ENCODE results near the gene SOX1.

Gene SOX1

DNA sequence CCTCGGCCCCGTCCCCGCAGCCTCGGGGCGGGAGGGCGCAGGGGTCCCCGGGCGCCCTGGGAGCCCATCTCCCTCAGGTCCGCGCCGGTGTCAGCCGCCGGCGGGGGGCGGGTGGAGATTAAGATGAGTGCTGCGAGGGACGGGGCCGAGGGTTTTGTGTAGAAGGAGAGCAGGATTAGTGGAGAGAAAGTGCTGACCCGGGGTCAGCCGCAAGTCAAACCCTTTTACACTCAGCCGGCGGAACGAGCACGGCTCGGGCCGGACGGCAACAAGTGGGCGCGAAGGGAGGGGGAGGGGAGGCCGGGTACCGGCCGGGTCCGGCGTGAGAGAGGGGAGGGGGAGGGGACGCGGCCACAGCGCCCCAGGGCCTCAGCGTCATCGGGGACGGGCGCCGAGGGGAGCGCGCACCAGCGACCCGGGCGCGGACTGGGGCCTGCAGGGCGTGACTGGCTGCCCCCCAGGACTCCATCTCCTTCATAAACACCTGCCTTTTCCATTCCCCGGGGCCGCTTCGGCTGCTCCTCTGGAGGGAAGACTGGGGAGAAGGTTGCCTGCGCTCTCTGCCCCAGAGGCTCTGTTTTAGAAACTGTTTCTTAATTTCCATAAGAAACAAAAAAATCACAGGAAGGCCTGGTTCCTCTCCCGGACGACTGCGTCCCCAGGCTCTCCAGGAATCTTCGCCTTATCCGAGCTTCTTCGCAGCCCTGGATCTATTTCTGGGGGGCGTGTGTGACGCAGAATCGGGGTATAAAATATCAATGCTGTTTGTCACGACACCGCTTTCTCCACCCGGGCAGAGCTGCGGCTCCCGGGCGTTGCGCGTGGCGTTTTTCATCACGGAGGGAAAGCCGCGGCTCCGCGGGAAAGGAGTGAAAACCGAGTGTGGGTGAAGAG lies 6.5 kb downstream of the SOX1 start:
- no peak for DNase-seq

DNA sequence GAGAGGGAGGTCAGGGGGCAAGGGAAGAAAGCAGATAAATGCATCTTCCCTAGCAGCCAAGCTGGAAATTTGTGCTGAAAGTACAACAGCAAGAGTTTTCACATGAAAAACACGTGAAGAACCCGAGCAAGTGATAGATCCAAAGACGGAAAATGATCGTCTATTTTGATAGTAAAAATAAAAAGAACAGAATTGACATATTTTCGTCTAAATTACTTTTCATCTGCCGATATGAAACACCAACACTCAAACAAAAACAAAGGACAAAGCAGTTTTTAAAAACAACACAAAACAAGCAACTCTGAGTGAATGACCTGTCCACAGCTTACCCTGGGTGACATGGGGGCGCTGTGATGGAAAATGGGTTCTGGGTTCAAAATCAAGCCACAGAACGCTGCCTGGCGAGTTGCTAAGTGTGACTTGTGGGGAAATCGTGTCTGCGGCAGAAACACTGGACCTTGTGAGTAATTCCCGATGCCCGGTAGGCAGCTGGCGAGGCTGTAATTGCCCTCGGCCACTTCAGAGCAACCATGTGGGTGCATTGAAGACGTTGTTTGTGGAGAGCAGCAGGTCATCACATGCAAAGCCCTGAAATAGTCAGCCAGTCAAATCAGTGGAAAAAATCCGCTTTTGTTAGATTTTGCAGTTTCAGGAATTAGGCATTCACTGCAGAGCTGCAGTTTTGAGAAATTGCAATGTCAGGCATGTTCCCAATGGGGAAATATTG lies 7.4 kb downstream of the SOX1 start:
- no peak for DNase-seq

DNA sequence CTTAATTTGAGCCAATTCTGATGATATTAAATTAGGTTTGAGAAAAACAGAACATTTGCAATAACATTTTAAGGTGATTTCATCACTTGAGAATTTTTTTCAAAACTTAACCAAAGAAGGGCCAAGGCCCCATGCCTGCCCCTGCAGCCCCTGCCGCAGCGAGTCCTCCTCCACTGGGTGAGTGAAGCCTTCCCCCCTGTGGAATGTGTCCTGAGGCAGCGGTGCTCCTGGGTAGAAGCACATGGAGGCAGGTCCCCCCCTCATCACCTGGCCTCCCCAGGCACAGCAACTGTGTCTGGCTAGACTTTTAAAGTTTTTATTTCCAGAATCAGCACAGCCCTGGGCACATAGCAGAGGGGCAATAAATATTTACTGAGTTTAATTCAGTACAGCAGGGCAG lies 10.8 kb downstream of the SOX1 start:
- no peak for DNase-seq

DNA sequence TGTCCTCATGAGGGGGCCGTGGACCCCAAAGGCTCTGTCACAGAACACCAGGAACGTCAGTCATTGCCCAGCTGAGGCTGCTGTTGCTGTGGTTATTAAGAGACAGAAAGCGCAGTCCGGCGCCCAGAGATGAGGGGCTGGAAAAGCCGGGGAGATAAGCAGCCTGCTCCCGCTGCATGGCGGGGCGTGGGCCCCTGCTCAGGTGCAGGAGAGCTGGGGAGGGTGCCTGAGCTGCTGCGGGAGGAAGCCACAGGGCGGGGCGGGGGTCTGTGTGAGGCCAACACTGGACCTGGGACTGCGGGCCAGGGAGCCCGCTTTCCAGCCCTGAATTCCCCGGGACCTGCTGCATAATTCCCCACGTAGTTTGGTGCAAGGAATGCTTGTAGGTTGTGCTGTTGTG lies 11.3 kb downstream of the SOX1 start:
- no peak for DNase-seq

DNA sequence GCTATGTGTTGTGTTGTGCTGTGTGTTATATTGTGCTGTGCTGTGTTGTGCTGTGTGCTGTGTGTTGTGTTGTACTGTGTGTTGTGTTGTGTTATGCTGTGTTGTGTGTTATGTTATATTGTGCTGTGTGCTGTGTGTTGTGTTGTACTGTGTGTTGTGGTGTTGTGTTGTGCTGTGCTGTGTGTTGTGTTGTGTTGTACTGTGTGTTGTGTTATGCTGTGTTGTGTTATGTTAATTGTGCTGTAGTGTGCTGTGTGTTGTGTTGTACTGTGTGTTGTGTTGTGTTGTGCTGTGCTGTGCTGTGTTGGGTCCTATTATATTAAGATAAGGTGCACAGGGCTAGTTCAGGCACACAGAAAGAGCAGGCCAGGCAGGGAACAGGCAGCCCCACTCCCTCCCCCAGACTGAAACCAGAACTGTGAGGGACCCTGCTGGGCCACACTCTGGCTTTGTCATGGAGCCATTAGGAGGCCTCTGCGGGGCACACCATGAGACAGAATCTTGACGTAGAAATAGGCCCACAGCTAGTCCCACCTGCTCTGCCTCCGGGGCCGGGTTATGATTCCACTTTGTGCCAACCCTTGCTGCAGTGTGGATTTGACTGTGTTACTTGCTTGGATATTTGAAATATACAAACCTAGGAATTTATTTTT lies 12.1 kb downstream of the SOX1 start:
- DNase-seq = no peak

DNA sequence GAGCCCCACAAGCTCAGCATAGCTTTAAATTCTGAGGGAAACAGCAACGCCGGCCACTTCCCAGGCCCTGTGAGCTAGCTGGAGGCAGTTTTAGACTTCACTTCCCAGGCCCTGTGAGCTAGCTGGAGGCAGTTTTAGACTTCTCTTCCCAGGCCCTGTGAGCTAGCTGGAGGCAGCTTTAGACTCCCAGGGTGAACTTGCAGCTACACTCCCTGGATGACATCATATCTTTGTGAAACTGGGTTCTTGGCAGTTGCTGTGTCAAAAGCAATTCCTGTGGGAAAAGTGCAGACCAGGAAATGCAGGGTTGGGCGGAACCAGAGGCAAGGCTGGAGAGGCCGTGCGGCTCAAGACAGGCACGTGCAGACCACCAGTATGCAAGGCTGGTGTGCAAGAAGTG lies 12.7 kb downstream of the SOX1 start:
- no peak for DNase-seq

DNA sequence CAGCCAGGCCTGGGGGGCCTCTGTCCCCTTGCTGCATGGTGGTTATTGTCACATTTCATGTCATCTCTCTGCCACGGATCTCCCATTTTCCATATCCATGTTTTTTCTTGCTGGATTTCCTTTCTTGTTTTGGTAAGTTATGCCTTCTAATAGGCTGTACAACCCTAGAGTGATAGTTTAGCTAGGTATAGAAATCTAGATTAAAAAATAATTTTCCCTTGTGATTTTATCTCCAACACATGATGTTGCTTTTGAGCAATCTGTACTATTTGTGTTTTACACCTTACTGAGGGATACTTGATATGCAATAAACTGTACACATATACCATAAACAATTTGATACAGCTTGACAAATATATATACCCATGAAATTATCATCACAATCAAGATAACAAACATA lies 17.0 kb downstream of the SOX1 start:
- no peak for DNase-seq

DNA sequence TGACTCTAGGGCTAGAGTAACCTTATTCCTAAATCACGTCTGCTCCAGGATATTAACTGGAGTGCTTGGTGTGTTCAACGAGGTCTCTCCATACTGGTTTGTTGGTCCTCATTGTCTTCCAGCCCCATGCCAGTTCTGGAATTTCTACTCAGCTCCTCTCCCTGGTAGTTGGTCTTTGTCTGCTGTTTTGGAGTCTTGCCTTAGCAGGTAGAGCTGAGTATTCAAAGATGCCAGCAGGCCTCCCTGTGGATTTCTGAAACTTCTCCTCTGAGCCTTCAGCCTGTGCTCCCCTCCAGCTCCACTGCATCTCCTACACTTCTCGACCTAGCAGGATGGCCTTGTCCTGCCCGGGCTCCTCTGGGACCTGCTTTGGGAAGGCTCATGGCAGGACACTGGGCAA lies 25.5 kb downstream of the SOX1 start:
- no peak for DNase-seq

DNA sequence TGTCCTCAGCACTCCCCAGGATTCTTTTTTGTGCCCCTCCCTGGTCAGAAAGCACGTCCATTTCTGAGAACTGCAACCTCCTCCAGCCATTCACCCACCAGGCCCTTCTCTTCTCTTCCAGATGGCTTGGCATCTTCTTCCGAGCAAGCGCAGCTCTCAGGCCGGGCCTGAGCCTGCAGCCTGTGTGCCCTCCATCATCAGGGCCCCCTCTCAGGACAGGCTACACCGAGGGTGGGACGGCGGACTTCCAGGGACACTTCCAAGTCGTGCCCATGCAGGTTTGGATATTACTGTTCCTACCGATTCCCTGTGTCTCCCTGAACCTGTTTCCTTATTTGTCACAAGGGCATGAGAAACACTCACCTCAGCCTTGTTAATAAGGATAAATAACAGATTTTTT lies 28.4 kb downstream of the SOX1 start:
- DNase-seq = no peak

DNA sequence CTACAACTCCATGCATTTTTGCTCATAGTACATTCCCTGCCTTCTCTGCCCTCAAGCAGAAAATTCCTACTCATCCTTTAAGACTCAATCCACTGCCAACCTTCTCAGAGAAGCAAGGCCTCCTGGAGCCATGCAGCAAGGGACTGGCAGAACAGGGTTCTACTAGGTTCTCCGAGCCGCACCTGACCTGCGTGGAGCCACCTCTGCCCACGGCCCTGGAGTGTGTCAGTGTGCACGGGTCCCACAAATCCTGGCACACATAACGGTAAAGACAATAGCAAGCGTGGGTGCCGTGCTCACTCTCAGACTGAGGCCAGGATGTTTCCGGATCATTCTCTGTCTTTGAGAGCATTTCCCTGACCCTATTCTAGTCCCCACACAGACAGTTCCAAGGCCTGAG lies 30.0 kb downstream of the SOX1 start:
- DNase-seq = no peak

DNA sequence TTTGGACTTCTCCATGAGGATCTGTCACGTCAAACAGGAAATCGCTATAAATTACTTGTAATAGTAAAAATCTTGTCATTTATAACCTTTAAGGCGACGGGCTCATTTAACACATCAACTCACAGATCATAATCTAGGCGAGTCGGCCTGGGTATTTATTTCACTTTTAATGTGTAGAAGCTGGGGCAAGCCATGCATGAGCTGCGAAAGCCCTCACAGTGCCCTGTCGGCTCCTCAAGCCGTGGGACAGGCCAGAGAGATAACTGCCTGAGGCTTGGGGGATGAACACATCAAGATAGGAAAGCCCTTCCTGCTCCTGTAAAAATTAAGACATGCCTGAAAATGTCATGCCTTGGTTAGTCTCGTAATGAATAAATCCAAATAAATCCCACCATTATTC lies 30.8 kb downstream of the SOX1 start:
- DNase-seq = no peak

DNA sequence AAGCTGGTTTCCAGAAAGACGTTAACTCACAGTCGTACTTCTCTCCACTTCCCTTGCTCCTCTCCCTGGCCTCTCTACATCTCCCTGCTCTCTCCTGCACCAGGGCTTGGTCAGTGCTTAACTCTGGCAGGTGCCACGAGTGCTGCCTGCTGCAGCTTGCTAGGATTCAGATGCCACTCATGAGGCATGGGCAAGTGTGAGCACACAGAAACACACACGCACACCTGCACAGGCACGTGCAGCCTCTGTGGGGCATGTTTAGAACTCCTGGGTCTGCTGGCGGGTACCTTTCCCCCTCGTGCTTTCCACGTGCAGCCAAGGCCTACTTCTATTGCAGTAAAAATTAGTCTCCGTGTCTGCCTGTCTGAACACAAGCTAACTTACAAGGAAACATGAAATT lies 31.8 kb downstream of the SOX1 start:
- DNase-seq = no peak

DNA sequence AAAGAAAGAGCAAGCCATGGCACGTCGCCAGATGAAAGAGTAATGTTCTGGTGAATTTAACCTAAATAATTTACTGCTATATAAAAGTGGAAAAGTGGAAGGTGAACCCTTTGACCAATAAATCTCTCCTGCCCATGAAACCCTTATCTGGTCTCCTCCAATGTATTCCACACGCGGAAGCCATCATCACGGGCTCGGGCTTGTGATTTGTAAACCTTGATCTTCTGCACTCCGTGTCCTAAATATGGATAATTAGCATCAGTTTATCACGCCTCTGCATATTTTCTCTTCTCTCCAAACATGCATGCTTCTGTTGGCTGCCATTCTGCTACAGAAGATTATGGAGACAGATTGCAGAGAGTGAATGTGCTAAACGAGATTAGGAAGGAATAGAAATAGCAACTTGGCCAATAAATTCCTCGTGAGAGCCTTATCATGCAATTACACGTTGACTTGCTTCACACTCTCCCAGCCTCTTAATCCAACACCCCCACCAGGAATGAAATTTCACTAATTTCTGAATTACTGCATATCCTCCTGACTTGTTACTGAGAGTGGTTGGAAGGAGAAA lies 34.5 kb downstream of the SOX1 start:
- no peak for DNase-seq

DNA sequence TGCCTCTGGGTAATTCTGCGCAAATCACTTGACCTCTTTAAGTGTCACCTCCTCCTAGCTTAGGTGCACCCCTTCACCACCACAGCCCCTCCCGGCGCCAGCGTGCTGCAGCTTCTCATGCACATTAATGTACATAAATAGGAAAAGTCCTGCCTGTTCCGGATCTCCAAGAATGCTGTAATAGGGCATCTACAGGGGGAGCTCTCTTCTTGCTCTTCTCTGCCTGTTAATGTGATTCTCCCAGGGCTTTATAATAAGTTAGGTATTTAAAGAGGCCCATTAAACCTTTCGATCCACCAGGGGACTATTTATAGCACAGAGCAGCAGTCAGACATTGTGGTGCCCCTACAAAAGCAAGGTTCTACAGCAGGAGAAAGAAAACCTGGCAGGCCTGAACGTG lies 35.3 kb downstream of the SOX1 start:
- DNase-seq = no peak

DNA sequence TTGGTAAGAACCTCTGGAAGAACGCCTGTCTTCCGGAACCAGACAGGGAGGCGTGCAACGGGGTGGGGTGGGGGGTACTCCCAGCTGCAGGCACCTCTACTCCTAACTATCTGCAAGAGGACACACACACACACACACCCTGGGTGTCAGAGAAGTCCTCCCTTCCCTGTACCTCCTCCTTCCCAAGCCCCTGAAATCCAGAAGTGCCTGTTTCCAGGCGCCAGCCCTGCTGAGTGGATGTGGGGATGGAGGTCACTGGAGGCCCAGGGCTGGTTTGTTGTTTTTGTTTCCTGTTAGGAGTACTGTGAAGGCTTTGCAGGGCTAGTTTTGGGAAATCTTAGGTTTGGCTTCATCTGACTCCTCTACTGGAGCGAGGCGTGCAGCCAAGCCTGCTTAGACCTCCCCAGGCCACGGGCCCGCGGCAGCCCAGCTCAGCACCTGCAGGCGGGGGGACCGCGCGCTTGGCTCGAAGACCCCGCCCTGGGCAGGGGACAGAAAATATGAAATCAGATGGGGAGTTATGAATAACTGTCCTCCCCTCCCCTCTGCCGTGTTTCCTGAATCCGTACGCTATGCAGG lies 36.4 kb downstream of the SOX1 start:
- no peak for DNase-seq

DNA sequence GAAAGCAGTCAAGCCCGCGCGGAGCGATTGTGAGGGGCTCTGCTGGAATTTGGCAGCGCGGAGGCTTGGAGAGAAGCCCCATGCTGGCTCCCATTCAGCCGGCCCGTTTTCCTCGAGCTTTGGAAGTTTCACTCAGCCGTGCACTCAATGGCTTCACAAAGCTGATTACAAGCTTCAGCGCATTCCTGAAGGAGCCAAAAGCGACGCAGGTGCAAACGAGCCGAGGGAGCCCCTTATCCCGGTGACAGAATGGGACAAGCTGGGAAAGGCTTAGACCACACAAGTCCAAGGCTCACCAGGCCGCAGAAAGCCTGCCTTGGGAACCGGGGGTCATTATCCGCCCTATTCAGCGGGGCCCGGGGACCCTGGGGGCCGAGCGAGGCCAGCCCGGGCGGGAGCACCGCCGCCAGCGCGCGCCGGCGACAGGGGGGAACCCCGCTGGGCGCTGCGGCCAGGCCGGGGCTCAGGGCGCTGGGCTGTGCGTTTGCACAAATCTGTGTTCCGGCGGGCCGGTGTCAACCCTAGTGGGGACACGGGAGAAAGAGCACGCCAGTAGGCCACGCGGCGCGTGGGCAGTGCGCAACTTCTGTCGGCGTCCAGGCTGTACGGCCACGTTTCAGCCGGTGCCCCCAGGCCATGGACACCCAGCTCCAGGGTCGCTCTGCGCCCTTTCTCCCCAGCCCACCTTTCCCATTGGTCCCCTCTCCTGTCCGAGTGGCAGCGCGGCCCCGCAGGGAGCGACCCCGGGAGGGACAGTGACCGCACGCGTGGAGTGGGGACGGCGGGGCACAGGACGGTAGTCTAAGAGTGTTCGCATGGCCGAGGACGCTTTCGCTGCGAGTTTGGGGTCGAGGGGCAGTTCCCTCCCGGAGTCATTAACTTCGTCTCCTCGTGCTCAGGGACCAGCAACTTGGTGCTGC lies 37.3 kb downstream of the SOX1 start:
- DNase-seq = no peak

DNA sequence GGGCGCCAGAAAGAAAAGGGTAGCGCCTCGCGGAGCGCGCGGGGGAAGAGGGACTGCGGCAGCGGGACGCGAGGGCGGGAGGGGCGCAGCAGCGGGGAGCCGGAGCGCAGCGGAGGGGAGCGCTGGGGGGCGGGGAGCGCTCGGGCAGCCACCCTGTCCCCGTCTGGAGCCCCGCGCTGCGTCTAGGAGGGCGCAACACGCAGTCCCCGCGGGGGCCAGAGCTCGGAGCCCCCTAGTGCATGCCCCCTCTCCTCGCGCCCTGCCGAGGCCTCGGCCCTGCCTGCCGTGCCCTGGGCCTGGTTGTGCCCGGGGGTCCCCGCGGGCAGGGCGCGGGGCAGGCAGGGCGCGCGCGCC lies 37.9 kb downstream of the SOX1 start:
- DNase-seq = no peak

DNA sequence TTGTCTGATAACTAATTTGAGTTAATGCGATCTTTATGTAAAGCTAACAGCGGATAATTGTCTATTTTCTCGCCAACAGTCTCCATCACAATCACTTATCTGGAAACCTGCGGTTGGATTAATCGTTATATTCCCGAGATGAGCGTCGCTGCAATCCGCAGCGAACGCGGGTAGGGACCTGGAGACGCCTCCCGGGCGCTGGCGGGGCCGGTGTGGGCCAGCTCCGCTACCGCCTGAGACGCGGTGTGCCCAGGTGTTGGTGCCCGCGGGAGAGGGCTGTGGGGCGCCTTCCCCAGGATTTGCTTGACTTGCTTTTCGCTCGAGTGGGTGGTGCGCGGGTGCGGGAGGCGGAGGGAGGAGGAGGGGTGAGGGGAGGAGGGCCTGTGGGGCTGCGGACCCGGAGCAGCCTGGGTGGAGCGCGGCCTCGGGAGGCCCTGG lies 38.3 kb downstream of the SOX1 start:
- no peak for DNase-seq

DNA sequence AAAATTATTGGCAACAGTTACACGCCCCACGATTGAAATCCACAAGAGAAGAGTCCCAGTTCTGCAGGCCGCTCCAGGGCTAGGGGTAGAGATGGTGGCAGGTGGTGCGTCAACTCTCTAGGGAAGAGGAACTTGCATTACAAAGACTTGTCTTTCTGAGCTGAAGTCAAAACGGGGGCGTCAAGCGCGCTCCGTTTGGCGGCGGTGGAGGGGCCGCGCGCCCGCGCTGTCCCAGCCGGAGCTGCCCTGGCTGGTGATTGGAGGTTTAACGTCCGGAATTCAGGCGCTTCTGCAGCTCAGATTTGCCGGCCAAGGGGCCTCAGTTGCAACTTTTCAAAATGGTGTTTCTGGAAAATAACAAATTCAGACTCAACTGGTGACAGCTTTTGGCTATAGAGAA lies 38.9 kb downstream of the SOX1 start:
- no peak for DNase-seq

DNA sequence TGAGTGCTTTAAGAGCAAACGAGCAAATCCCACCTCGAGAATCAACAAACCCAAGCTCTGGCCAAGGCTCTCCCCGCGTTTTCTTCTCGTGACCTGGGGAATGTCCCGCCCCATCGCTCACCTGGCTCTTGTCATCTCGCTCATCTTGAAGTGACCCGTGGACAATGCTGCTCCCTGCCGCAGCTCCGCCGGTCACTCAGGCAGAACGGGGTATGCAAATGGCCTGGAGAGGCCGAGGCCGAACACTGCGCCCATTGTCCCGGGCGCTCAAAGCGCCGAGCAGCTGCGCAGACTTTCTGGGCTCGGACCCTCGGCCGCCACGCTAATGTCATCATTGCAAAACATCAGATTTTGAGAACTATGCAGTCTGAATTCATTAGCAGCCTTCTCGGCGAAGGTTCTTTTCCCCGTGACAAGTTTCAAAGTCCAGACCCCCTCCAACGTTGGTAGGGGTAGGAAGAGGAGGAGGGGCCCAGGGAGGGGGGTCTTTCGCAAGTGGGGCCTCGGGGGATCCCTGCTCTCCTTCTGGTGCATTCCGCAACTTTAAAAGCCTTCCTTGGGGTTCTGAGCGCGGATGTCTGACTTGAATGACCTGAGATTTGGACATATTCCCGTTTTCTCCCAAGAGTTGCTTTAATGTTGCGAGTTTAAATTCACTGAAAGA lies 39.7 kb downstream of the SOX1 start:
- DNase-seq = no peak

DNA sequence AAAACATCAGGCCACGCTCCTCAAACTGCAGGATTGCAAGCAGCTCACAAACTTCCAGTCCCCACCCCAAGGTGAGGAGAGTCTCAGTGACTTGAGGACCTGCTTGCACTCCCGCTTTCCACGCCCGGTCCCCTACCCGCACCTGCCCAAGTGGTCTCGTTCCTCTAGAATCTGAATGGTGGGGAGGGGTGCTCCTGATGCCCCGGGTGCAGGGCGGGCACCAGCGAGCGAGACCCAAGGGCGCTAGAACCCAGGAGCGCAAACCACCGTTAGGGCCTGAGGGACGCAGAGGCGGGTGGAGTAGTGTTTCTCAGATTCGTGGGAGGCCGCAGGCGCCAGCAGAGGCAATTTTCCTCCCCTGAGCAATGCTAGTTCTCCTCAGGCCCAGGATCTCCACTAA lies 40.3 kb downstream of the SOX1 start:
- DNase-seq = no peak

DNA sequence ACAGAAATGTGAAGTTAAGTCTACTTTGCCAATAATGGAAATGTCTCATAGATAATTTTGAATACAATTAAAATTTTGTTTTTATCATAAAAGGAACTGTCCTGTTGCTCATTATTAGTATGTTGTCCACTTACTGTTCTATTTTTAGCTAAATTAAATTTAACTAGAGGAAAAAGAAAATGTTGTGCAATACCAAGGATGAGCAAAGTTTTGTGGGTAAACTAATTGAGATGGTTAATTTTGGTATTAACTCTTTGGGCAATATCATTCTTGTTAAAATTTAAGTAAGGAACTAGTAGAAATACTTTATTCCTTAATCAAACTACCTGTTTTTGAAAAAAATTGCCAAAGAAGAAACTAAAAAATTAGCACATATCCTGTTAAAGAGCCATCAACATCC lies 43.5 kb downstream of the SOX1 start:
- no peak for DNase-seq

All from fibroblast of skin of right quadriceps (primary cell).